GM18870 (cell line): ENCODE results near the gene PSG4.
"Not testable (repeated sequence)": the region's sequence is repeated elsewhere in the genome, so short reads cannot be mapped to it uniquely, and the experiment has no call there.

Experiments
- ATAC-seq: cut with Tn5 transposase; IDR thresholded peaks from one replicate; pipeline ENCODE4 v1.9.1; 2021; ENCODE audit warnings: moderate library complexity; ENCODE audit not compliant: unreplicated experiment

The PSG4 gene

DNA sequence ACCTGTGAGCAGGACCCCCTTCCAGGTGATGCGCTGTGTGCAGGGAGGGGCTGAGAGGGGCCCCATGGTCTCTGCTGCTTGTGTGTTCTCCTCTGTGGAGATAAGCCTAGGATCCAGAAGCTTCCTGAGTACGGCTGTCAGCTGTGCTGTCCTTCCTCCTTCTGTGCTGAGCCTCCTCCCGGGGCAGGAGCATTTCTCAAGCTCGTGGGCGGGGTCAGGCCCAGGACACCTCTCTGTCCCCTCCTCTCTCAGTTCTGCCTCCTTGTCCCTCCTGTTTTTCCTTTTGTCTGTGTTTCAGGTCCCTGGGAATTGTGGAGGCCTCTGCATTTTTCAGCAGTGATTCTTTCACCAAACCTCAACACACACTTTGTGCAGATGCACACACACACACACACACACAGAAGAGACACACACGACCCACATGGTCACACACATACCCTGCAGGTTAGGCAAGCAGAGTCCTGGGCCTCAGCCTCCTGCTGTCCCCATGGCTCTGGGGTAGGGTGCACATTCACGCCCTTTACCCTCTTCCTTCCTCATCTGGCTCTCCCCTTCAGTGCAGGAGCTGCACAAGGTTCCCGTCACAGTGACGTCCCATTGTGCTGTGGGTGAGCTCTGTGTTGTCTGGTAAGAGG, at the start of gene PSG4:
PSG4 (minus strand) TSS at position 168 of the 635 bp plus-strand sequence; CDS start at position 66, 102 bp downstream.
- not testable (repeated sequence) for ATAC-seq

DNA sequence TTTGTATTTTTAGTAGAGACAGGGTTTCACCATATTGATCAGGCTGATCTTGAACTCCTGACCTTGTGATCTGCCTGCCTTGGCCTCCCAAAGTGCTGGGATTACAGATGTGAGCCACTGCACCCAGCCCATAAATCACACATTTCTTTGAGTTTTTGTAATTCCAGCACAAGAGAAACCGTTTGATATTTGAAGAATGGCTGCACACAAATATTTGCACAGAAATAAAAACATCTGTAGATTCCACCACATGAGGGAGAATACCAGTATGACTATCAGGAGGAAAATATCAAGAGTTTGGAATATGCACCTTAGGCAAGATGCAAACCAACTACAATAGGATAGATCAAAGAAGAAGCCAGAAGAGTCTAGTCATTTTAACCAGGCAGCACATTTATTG, 46.0 kb upstream of the PSG4 start:
- ATAC-seq: not testable (repeated sequence)

DNA sequence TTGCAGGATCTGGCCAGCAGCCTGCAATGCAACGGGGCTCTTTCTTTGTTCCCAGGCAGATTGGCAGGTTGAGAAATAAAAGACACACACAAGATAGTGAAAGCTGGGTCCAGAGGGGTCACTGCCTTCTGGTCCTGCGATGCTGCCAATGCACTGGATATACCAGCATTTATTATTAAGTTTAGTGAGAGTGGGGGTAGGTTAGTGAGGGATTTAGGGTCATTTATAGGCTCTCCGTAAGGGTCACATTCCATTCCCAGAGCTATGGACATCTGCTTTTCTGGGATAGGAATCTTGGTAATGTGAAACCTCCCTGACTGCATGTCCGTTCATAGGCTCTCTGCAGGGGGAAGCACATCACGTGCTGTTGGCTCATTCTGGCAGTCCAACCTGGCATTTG, 44.9 kb upstream of the PSG4 start:
- ATAC-seq: not testable (repeated sequence)

DNA sequence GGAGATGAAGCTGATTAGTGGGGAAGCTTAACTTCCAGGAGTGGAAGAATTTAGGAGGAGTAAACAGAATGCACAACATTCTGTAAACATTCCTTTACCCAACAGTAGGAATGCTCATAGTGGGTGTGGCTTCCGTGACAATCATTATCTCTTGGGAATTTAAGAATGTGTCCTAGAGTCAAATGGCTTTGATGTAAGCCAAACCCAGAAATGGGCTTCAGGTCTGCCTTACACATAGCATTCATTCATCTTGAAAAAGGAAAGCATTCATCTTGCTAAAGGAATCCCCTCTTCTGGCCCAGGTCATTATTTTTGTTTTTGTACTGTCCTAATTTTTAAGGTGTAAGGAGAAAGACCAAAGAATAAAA, 43.2 kb upstream of the PSG4 start:
- ATAC-seq: not testable (repeated sequence)

DNA sequence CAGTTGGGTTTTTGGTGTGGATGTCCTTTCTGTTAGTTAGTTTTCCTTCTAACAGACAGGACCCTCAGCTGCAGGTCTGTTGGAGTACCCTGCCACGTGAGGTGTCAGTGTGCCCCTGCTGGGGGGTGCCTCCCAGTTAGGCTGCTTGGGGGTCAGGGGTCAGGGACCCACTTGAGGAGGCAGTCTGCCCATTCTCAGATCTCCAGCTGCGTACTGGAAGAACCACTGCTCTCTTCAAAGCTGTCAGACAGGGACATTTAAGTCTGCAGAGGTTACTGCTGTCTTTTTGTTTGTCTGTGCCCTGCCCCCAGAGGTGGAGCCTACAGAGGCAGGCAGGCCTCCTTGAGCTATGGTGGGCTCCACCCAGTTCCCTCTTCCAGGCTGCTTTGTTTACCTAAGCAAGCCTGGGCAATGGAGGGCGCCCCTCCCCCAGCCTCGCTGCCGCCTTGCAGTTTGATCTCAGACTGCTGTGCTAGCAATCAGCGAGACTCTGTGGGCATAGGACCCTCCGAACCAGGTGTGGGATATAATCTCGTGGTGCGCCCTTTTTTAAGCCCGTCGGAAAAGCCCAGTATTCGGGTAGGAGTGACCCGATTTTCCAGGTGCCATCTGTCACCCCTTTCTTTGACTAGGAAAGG, 41.9 kb upstream of the PSG4 start:
- ATAC-seq: not testable (repeated sequence)

DNA sequence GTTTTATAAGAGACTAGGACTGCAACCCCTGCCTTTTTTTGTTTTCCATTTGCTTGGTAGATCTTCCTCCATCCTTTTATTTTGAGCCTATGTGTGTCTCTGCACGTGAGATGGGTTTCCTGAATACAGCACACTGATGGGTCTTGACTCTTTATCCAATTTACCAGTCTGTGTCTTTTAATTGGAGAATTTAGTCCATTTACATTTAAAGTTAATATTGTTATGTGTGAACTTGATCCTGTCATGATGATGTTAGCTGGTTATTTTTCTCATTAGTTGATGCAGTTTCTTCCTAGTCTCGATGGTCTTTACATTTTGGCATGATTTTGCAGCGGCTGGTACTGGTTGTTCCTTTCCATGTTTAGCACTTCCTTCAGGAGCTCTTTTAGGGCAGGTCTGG, 40.4 kb upstream of the PSG4 start:
- not testable (repeated sequence) for ATAC-seq

DNA sequence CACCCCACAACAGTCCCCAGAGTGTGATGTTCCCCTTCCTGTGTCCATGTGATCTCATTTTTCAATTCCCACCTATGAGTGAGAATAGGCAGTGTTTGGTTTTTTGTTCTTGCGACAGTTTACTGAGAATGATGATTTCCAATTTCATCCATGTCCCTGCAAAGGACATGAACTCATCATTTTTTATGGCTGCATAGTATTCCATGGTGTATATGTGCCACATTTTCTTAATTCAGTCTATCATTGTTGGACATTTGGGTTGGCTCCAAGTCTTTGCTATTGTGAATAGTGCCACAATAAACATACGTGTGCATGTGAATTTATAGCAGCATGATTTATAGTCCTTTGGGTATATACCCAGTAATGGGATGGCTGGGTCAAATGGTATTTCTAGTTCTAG, 36.8 kb upstream of the PSG4 start:
- not testable (repeated sequence) for ATAC-seq

DNA sequence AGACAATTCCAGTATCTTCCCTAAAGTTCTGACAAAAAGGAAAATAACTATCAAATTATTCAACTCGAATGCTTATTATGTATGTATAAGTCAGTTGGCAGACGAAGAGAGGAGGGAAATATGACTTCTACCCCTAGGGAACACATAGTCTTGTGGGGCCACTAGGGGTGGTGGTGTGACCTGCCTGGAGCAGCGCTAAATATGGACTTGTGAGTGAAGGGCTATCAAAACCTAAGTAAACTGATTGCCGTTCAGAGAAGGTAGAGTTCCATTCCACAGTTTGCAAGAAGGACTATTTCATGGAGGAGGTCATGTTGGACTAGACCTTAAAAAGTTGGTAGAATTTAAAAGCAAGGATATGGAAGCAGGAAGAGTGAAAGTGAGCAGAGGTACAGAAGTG, 32.8 kb upstream of the PSG4 start:
- not testable (repeated sequence) for ATAC-seq

DNA sequence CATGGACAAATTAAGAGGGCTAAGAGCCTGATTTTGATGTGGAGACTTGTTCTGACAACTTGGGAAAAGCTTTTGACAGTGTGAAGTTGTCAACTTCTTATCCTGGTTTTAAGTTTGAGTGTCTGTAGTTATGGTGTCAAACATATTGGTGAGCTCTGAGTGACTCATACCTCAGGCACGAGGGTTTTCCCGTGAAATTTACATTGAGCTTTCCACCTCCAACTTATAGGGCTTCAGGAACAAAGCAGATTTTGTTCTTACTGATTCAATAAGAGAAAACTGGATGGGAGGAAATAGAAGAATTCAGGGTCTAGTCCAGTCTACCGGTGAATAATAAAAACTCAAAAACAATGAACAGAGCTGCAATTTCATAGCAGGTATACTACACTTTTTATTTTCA, 30.2 kb upstream of the PSG4 start:
- not testable (repeated sequence) for ATAC-seq

DNA sequence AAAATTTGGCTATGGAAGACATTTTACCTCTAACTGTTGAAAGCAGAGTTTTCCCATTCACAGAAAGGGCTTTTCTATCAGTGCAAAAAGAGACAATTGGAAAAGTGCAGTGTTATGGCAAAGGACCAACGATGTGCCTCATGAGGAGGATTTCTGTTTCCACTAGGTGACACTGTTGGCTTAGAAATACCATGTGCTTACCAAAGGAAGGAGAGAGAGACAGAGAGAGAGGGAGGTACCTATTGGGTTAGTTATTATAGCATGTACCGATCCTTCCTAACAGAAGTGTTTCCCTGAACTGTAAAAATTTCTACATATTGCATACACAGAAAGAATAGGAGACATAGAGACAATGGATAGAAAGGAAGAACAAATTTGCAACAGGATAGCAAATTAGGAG, 23.9 kb upstream of the PSG4 start:
- no peak for ATAC-seq

DNA sequence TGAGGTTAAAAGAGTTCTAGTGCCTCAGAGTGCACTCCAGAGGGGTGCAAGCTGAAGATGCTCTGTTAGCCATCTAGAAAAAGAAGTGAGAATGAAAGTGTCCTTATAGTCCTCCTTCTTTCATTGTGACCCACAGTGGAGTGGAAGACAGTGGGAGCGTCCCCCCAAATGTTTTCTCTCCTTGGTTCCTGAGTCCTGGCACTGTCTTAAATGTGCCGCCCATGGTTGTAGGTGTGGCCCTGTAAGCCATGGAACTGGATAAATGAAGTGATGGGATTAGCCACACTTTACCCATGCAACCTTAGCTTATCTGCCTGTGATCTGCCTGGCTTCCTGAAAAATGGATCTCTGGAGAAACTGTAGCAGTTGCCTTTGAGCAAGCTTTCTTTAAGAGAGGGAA, 23.3 kb upstream of the PSG4 start:
- ATAC-seq: not testable (repeated sequence)

DNA sequence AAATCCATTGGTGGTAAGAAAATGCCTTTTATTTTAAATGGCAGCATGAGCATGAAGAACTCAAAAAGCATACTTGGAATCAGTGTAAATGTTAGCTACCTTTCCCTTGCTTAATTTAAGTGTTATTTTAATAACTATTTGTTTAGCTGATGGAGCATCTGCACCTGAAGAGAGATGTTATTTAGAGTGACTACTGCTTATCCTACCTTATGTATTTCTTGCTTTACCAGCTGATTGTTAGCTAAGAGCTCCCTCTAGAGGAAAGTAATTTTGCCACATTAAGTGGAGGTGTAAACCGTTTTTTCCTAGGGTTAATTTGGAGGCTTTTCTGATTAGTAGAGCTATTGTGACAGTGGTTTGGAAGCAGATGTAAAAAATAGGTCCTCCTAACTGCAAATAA, 21.5 kb upstream of the PSG4 start:
- ATAC-seq: not testable (repeated sequence)

DNA sequence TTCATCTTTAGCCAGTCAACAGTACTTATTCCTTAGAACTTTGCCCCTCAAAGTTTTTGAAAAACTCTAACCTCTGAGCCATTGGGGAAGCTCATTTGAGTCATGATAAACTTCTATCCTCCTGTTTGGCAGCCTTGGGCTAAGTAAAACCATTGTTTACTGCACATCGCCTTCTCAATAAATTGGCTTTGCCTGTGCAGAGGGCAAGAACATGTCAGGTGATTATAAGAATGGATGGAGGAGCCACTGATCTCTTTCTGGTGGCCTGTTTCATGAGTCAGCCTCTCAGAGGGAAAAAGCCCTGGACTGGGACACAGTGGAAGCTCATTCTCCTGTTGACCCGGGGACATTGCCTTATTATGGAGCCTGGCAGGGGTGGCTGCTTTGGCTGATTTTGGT, 19.4 kb upstream of the PSG4 start:
- no peak for ATAC-seq

DNA sequence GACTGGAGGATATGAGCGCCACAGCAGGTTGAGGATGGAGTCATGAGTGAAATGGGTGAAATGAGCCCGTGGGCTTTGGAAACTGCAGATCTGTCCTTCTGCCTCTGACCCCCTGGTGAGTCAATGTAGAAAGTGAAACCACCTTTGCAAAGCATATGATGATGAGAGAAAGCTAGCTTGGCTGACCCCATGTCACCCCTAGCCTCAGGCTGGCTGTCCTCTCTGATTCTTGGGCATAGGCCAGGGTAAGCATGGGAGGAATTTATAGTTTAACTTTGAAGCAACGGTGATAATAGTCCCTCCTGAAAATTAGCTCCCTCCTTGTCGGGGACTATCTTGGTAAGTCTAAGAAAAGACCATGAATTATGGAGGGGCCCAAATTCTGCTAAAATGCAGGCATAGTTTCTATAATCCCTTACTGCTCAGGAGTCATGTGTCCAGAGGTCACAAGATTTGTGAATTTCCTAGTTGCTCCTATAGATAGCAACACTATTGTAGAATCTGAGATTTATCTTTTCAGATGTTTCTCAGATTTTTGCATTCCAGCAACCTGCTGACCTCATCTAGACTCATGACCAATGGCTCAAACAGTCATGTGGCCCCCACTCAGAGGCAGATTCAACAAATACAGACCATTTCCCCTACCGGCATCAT, 18.9 kb upstream of the PSG4 start:
- not testable (repeated sequence) for ATAC-seq

DNA sequence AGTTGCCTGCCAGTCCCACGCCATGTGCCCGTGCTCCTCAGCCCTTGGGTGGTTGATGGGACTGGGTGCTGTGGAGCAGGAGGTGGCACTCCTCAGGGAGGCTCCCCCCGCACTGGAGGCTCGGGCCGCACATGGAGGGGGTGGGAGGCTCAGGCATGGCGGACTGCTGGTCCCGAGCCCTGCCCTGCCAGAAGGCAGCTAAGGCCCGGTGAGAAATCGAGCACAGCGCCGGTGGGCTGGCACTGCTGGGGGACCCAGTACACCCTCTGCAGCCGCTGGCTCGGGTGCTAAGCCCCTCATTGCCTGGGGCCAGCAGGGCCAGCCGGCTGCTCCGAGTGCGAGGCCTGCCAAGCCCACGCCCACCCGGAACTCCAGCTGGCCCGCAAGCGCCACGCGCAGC, 16.5 kb upstream of the PSG4 start:
- not testable (repeated sequence) for ATAC-seq

DNA sequence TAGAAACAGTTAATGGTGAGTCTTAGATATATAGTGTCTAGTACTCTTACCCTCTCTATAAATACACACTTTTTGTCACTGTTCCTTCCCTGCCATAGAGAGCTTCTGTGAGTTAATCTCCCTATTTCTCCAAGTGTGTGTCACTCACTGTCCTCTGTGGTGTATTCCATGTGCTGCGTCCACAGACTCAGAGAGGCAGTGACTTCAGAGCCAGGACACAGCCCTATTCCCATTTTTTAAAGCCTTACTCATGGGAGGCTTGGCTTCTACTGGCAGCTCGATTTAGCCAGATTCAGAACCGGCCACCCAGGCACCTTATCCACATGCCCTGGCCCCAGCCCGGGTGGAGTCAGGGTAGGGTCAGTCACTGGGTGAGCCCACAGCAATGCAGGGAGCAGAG, 13.7 kb upstream of the PSG4 start:
- ATAC-seq: not testable (repeated sequence)

DNA sequence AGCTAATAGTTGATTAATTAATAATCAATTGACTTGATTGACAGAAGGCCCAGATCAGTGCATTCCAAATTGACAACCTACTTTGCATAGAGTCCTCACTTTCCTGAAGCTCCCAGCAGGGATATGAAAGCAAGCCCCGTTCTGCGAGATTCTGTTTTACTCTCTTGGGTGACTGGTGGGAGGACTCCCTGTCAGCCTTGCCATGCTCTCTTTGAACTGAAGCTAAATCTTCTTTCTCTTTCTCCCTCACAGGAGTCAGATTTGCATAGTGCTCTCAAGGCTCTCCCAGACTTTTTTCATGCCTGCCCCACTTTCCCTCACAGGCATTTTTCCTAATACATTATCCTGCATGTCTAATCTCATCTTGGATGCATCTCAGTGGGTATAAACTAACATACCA, 10.4 kb upstream of the PSG4 start:
- ATAC-seq: not testable (repeated sequence)

DNA sequence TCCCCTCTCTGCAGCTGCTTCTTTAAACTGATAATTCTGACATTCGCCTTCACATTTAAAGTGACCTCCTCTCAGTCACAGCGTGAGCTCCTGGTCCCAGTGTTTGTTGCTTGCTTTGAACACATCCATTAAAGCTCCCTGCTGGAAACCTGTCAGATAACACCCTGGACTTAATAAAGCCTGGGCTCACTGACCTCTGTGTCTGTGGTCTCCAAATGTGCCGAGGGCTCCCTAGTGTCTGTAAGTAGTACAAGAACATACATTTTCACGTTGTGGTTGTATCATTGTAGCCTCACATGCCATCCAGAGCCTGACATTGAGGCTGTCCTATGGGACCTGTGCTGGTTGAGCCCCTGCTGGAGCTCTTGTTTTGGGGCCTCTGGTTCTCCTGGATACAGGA, 2.6 kb upstream of the PSG4 start:
- no peak for ATAC-seq

DNA sequence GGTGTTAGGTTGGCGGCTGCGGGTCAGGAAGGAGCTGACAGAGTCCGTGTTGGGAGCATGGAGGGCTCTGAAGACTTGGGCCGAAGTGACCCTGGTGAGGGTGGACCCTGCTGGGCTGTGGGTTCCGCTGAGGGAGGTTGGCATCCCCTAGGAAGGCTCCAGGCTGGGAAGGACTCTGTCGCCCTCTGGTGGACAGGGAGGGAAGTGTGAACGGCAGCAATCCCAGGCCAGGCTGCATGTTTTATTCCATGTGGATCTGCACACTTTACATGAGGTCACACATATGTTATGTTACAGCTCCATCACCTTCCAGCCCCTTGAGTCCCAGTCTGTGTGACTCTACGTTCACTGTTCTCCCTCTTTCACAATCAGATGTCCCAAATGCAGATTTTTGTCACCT, 1.7 kb upstream of the PSG4 start:
- ATAC-seq: not testable (repeated sequence)

DNA sequence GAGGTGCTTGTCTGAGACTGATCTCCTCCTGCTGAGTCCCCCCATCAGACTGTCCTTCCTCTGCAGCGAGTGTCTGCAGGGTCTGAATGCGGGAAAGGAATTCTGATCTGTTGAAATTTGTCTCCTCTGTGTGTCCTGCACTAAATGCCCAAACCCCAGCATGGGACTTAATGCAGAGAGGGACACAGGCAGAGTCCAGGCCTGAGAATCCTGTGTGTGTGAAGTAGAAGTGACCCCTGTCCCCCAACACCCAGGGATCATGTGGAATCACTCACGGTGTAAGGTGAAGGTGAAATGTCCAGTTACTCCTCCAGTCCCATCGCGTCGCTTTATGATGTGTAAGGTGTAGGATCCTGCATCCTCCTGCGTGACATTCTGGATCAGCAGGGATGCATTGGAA, 1.8 kb downstream of the PSG4 start:
- ATAC-seq: not testable (repeated sequence)

DNA sequence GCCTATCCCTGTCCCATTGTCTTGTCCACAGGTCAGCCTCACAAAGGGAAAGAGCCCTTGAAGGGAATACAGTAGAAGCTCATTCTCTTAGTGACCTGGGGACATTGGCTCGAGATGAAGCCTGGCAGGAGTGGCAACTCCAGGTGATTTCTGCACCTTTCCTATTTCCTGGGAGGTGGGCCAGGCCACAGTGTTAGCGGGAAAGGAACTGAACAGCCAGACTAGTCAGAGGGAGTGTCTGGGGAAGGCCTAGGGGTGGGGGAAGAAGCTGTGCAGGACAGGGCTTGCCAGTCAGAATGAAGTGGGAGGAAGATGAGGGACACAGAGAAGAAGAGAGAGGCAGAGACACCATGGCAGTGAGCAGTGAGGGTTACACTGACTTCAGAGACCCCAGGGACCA, 3.5 kb downstream of the PSG4 start:
- not testable (repeated sequence) for ATAC-seq

DNA sequence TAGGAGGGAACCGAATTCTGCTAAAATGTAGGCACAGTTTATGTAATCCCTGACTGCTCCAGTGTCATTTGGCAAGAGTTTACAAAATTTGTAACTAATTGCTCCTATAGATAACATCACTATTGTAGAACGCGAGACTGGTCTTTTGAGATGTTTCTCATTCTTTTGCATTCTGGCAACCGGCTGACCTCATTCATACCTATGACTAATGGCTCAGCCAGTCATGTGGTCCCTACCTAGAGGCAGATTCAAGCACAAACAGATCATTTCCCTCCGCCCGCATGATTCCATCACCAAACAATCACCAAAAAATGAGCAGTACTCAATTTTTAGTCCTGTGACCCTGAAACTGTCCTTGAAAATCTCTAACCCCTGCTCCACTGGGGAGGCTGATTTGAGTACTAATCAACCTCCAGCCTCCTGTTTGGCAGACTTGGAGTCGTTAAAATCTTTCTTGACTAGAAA, 4.1 kb downstream of the PSG4 start:
- not testable (repeated sequence) for ATAC-seq
